Brain microvascular endothelial cell (primary cell): Measurements from ENCODE around the gene RFTN1.

Experiments
- DNase-seq: peaks from one replicate; pipeline ENCODE4 v3.0.0-alpha.2; 2020
- H3K27ac ChIP-seq: fragments of 250-450 bp; sonication (Bioruptor Pico); 2 replicates; pipeline ENCODE4 v1.5.1; 2020; ENCODE audit warnings: mild to moderate bottlenecking, moderate library complexity
- H3K27me3 ChIP-seq: fragments of 250-450 bp; sonication (Bioruptor Pico); replicated peaks from 2 replicates; pipeline ENCODE4 v1.5.1; 2020; ENCODE audit warnings: mild to moderate bottlenecking
- H3K36me3 ChIP-seq: fragments of 250-450 bp; sonication (Bioruptor Pico); replicated peaks from 2 replicates; pipeline ENCODE4 v1.5.1; 2020; ENCODE audit warnings: mild to moderate bottlenecking
- H3K4me3 ChIP-seq: 2 replicates; pipeline ENCODE4 v1.5.1; 2011; ENCODE audit warnings: low read depth, mild to moderate bottlenecking, control low read depth, low read length, moderate library complexity
- in situ Hi-C: cut with HindIII; loops from 2 replicates; pipeline ENCODE4 v1.10.0; 2017; ENCODE audit warnings: low sequenced_read_pairs, low pct_ligation_motif_present
- TF ChIP-seq, protein P1 (sequence below): IDR thresholded peaks from 2 replicates; pipeline ENCODE4 v1.5.1; 2011; ENCODE audit warnings: low read depth, mild to moderate bottlenecking, moderate library complexity, low read length, control low read depth, inconsistent platforms; ENCODE audit errors: missing control alignments

RFTN1 gene

DNA sequence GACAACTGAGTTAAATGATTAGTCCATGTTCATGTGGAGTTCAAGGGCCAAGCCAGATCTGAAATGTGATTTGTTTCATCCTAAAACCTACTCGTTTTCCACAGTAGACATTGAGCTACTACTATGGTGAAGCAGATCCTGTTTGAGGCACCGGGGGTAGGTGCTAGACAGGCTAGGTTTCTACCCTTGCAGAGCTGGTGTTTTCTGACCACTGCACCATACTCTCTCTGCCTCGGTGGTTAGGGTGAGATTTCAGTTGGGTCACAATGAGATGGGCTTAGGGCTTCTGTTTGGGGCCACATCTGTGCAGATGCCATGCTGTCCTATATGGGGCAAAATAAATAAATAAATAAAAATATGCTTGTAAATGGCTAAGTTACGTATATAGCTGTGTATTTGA is 149.2 kb downstream of the RFTN1 start:
- DNase-seq: no peak
- Histone ChIP-seq H3K27ac (no peak overlapping the region), H3K27me3 (no peaks in the 10 kb centered on the region), H3K36me3 (peaks cover 42% of the 10 kb centered on the region), H3K4me3 (no peak overlapping the region)
- TF ChIP-seq, protein P1, sequence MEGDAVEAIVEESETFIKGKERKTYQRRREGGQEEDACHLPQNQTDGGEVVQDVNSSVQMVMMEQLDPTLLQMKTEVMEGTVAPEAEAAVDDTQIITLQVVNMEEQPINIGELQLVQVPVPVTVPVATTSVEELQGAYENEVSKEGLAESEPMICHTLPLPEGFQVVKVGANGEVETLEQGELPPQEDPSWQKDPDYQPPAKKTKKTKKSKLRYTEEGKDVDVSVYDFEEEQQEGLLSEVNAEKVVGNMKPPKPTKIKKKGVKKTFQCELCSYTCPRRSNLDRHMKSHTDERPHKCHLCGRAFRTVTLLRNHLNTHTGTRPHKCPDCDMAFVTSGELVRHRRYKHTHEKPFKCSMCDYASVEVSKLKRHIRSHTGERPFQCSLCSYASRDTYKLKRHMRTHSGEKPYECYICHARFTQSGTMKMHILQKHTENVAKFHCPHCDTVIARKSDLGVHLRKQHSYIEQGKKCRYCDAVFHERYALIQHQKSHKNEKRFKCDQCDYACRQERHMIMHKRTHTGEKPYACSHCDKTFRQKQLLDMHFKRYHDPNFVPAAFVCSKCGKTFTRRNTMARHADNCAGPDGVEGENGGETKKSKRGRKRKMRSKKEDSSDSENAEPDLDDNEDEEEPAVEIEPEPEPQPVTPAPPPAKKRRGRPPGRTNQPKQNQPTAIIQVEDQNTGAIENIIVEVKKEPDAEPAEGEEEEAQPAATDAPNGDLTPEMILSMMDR: no peak
- in situ Hi-C loops: no loop called here

DNA sequence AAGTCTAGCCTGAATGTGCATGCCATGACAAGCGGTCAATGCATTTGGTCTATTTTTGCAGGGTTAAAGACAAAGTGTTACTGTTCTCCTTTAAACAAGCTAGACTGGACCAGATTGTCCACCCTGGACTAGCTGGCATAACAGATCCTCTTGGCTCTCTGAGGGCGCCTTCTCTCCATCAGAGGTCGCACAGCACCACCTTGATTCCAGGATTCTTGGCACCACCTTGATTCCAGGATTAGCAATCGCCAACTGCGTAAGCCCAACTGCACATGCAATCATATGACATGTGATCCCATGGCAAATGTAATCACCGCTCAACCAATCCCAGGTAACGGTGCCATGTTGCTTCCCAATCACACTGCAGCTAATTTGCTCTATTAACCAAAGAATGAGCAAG is 149.9 kb downstream of the RFTN1 start:
- Histone ChIP-seq H3K4me3 (no peak overlapping the region), H3K36me3 (peaks cover 40% of the 10 kb centered on the region), H3K27ac (no peak overlapping the region), H3K27me3 (no peaks in the 10 kb centered on the region)
- TF ChIP-seq, protein P1: no peak
- in situ Hi-C loops: no loop called here
- DNase-seq: no peak

DNA sequence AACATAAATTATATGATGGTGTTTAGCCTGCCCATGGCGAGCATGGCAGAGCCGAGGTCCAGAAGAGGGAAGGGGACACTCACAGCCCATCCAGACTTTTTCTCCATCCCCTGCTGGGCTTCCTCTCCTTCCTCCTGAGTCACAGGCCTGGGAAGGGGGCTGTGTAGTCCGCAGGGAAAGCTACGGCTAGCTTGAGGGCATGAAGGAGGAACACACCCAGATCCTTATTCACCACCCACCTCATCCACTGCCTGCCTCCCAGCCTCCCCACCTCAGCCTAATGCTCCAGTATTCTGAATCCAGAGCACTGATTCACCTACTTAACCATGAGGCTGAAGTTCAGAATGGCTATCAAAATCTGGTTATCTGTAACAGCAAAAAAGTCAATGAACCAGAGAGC is 150.7 kb downstream of the RFTN1 start:
- no peak overlapping the region for H3K27ac ChIP-seq
- in situ Hi-C loops: no loop called here
- DNase-seq: no peak
- no peaks in the 10 kb centered on the region for H3K27me3 ChIP-seq
- TF ChIP-seq, protein P1: no peak
- no peak overlapping the region for H3K4me3 ChIP-seq
- peaks cover 36% of the 10 kb centered on the region for H3K36me3 ChIP-seq

DNA sequence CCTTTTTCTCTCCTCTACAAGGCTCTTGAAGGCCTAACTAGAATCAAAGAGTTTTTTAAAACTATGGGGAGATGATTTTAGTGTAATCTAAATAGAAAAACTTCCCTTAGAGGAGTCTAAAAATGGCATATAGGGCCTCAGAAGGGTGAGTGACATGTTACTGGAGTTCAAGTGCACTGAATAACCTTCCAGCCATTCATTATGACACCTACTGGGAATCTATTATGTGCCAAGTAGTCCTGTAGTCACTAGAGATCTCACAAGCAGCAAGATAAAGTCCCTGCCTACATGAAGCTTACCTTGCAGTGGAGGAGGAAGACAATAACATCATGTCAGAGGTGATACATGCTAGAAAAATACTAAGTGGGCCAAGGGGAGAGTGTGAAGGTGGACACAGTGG is 152.4 kb downstream of the RFTN1 start:
- Histone ChIP-seq H3K4me3 (no peak overlapping the region), H3K27me3 (no peaks in the 10 kb centered on the region), H3K36me3 (peaks cover 39% of the 10 kb centered on the region), H3K27ac (no peak overlapping the region)
- no peak for DNase-seq
- TF ChIP-seq, protein P1: no peak
- in situ Hi-C loops: no loop called here

DNA sequence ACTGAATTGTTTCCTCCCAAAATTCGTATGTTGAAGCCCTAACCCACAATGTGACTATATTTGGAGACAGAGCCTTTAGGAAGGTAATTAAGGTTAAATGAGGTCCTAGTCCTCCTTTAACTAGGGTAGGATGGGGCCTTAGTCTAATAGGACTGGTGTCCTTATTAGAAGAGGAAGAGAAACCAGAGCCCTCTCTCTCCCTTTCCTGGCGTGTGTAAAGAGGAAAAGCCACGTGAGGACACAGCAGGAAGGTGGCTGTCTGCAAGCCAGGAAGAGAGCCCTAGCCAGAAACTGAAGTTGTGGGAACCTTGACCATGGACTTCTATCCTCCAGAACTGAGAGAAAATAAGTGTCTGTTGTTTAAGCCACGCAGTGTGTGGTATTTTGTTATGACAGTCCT is 154.2 kb downstream of the RFTN1 start:
- Histone ChIP-seq H3K36me3 (peaks cover 29% of the 10 kb centered on the region), H3K27me3 (no peaks in the 10 kb centered on the region), H3K27ac (no peak overlapping the region), H3K4me3 (no peak overlapping the region)
- TF ChIP-seq, protein P1: no peak
- no peak for DNase-seq
- in situ Hi-C loops: no loop called here

DNA sequence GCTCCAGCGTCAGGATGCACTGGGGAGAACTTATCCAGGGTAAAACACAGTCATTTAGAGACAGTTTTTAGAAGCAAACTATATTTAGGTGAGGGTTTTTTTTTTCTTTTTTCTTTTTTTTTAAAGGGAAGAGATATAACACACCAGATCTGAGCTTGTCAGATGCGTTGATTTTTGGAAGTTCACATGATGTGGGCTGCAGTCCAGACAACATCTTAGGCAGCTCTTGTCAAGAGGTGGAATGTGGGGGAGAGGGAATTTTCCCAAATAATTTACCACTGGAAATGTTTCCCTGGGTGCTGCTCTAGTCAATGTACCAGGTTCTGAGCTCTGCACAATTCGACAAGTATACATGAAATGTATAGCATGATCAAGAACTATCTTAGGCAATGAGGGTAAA is 155.2 kb downstream of the RFTN1 start:
- peaks cover 23% of the 10 kb centered on the region for H3K36me3 ChIP-seq
- in situ Hi-C loops: no loop called here
- no peak for DNase-seq
- H3K4me3 ChIP-seq: no peak overlapping the region
- H3K27me3 ChIP-seq: no peaks in the 10 kb centered on the region
- TF ChIP-seq, protein P1: no peak
- no peak overlapping the region for H3K27ac ChIP-seq
